HepG2 (cell line): ENCODE data around the gene KIF13A. TPM values are rescaled to one million over a fixed set of nuclear protein-coding genes. Genes with fewer than 3 reads are reported as not detected.

Source experiments
- BHLHE40 ChIP-seq: IDR thresholded peaks from 2 replicates; pipeline ENCODE4 v1.6.1; 2011; ENCODE audit warnings: low read length, improper control_type of control experiment
- ETV5 ChIP-seq: IDR thresholded peaks from 2 replicates; pipeline ENCODE4 v1.6.1; 2018; ENCODE audit warnings: missing biosample characterization, missing genetic modification reagents, inconsistent platforms, borderline replicate concordance
- FOSL1 ChIP-seq: sonication (generic); formaldehyde crosslinking; IDR thresholded peaks from 2 replicates; pipeline ENCODE4 v1.9.0; 2021; ENCODE audit warnings: missing genetic modification reagents, borderline replicate concordance
- GATAD1 ChIP-seq: IDR thresholded peaks from 2 replicates; pipeline ENCODE4 v1.6.1; 2016; ENCODE audit warnings: missing genetic modification reagents, missing compliant biosample characterization
- HES4 ChIP-seq: sonication (generic); formaldehyde crosslinking; IDR thresholded peaks from 2 replicates; pipeline ENCODE4 v1.9.0; 2021; ENCODE audit warnings: mild to moderate bottlenecking, missing genetic modification reagents, borderline replicate concordance
- HOXD1 ChIP-seq: sonication (generic); formaldehyde crosslinking; IDR thresholded peaks from 2 replicates; pipeline ENCODE4 v1.5.0; 2020; ENCODE audit warnings: missing genetic modification reagents
- ISL2 ChIP-seq: sonication (generic); formaldehyde crosslinking; IDR thresholded peaks from 2 replicates; pipeline ENCODE4 v1.5.0; 2020; ENCODE audit warnings: missing genetic modification reagents
- JUND ChIP-seq: sonication (generic); formaldehyde crosslinking; IDR thresholded peaks from 2 replicates; pipeline ENCODE4 v1.8.0; 2022; ENCODE audit warnings: mild to moderate bottlenecking, missing genetic modification reagents
- NCOA2 ChIP-seq: sonication (generic); formaldehyde crosslinking; IDR thresholded peaks from 2 replicates; pipeline ENCODE4 v1.8.0; 2022; ENCODE audit warnings: inconsistent platforms
- RFXAP ChIP-seq: sonication (generic); formaldehyde crosslinking; IDR thresholded peaks from 2 replicates; pipeline ENCODE4 v1.4.0; 2020; ENCODE audit warnings: missing genetic modification reagents, borderline replicate concordance
- SAFB2 ChIP-seq: sonication (generic); formaldehyde crosslinking; IDR thresholded peaks from 2 replicates; pipeline ENCODE4 v1.5.1; 2020; ENCODE audit warnings: missing genetic modification reagents, low read depth, mild to moderate bottlenecking, borderline replicate concordance
- SNRNP70 ChIP-seq: fragments of 200-400 bp; formaldehyde crosslinking; IDR thresholded peaks from 2 replicates; pipeline ENCODE4 v1.6.1; 2017; ENCODE audit warnings: mild to moderate bottlenecking, low read depth, low read length, moderate library complexity
- SP2 ChIP-seq: sonication (generic); formaldehyde crosslinking; IDR thresholded peaks from 2 replicates; pipeline ENCODE4 v1.5.1; 2020; ENCODE audit warnings: mild to moderate bottlenecking, missing genetic modification reagents
- SRSF1 ChIP-seq: fragments of 200-400 bp; formaldehyde crosslinking; optimal IDR thresholded peaks from 2 replicates; pipeline ENCODE3; 2017; ENCODE audit warnings: mild to moderate bottlenecking, low read depth, low read length, moderate library complexity
- TGIF2 ChIP-seq: IDR thresholded peaks from 2 replicates; pipeline ENCODE4 v1.6.1; 2016; ENCODE audit warnings: control low read depth, missing compliant biosample characterization
- ZMYM2 ChIP-seq: sonication (generic); formaldehyde crosslinking; IDR thresholded peaks from 2 replicates; pipeline ENCODE4 v1.8.0; 2022; ENCODE audit warnings: mild to moderate bottlenecking, missing genetic modification reagents
- ZNF256 ChIP-seq: sonication (generic); formaldehyde crosslinking; conservative IDR thresholded peaks from 2 replicates; pipeline ENCODE4 v1.4.0; 2020; ENCODE audit warnings: missing genetic modification reagents
- ZNF430 ChIP-seq: sonication (generic); formaldehyde crosslinking; IDR thresholded peaks from 2 replicates; pipeline ENCODE4 v1.9.0; 2021; ENCODE audit warnings: mild to moderate bottlenecking, missing genetic modification reagents
- ZNF451 ChIP-seq: sonication (generic); formaldehyde crosslinking; IDR thresholded peaks from 2 replicates; pipeline ENCODE4 v1.5.0; 2020; ENCODE audit warnings: mild to moderate bottlenecking, missing genetic modification reagents
- ZNF552 ChIP-seq: sonication (generic); formaldehyde crosslinking; IDR thresholded peaks from 2 replicates; pipeline ENCODE4 v1.9.0; 2022; ENCODE audit warnings: missing genetic modification reagents, mild to moderate bottlenecking, borderline replicate concordance
- ZNF570 ChIP-seq: sonication (generic); formaldehyde crosslinking; IDR thresholded peaks from 2 replicates; pipeline ENCODE4 v1.4.0; 2020; ENCODE audit warnings: mild to moderate bottlenecking, missing genetic modification reagents, borderline replicate concordance
- ZNF572 ChIP-seq: sonication (generic); formaldehyde crosslinking; IDR thresholded peaks from 2 replicates; pipeline ENCODE4 v1.5.1; 2020; ENCODE audit warnings: mild to moderate bottlenecking, missing genetic modification reagents
- ZNF615 ChIP-seq: sonication (generic); formaldehyde crosslinking; IDR thresholded peaks from 2 replicates; pipeline ENCODE4 v1.5.0; 2020; ENCODE audit warnings: mild to moderate bottlenecking, missing genetic modification reagents, borderline replicate concordance
- ZNF816 ChIP-seq: sonication (generic); formaldehyde crosslinking; IDR thresholded peaks from 2 replicates; pipeline ENCODE4 v1.8.0; 2022; ENCODE audit warnings: missing genetic modification reagents, mild to moderate bottlenecking, borderline replicate concordance
- ZSCAN9 ChIP-seq: IDR thresholded peaks from 2 replicates; pipeline ENCODE4 v1.6.1; 2016; ENCODE audit warnings: borderline replicate concordance
- polyA plus RNA-seq, 8 experiments: library from polyadenylated mRNA; depleted of rRNA in 3 of 8; stranded (reverse) in 7 of 8; unstranded in 1 of 8; fragments of >200 nt; fragmentation: Illumina TruSeq in 4 of 8; extraction: Trizol in 4 of 8; gene quantifications; 2 replicates each; pipeline versions ENCODE4 v1.2.1 to v1.2.3, GENCODE V29; 2011 to 2016; ENCODE audit warnings: low read depth in 4 of 8, missing spikeins in 1 of 8, mixed read lengths in 1 of 8; ENCODE audit not compliant: insufficient read depth in 1 of 8
- total RNA-seq, 5 experiments: library from RNA; depleted of rRNA; stranded (reverse); fragments of >200 nt; fragmentation: Illumina TruSeq; extraction: Trizol; gene quantifications; 2 replicates each; pipeline ENCODE4 v1.2.3, GENCODE V29; 2016; ENCODE audit warnings: low read depth in 1 of 5
- TF ChIP-seq, protein P1 (sequence below): sonication (generic); formaldehyde crosslinking; IDR thresholded peaks from 2 replicates; pipeline ENCODE4 v1.4.0; 2020; ENCODE audit warnings: mild to moderate bottlenecking, missing genetic modification reagents
- TF ChIP-seq, protein P2 (sequence below): IDR thresholded peaks from 2 replicates; pipeline ENCODE4 v1.6.1; 2016; ENCODE audit warnings: mild to moderate bottlenecking, missing biosample characterization, missing genetic modification reagents
- TF ChIP-seq, protein P3 (sequence below): sonication (generic); formaldehyde crosslinking; IDR thresholded peaks from 2 replicates; pipeline ENCODE4 v1.4.0; 2020; ENCODE audit warnings: mild to moderate bottlenecking, missing genetic modification reagents
- TF ChIP-seq, protein P4 (sequence below): sonication (generic); formaldehyde crosslinking; IDR thresholded peaks from 2 replicates; pipeline ENCODE4 v1.8.0; 2022; ENCODE audit warnings: missing genetic modification reagents, low read depth, mild to moderate bottlenecking, borderline replicate concordance

The KIF13A gene
- total and polyA plus RNA-seq, 2 of the 13 experiments (the other 11 are each of a cell fraction or from before 2014, with no cell fraction given), result 21.1 to 37.2 TPM

DNA sequence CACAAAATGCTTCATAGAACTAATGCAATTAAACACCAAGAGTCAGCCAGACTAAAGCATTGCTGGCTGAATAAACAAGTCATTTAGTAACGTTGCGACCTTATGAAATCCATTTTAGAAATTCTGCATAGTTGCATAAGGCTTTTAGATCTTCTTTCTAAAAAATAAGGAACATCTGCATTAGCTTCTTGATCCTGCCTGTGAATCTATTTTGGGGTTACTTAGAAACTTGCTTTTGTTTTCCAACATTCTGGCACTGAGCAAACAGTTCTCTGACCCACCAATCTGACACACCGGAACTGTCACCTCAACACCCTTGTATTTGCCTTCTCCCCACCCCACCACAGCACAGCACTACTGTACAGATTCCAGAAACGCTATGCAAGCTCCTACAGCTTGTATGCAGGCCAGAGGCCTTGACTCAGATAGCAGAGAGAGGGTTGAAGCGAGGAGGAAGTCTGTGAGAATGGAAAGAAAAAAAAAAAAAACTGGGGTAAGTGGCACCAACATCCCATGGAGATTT lies 55.0 kb downstream of the KIF13A start (continued):
- TF ChIP-seq SAFB2, result no peak
- peak; percentile 83; the same call in 1 of the 2 replicates for TF ChIP-seq ZSCAN9 (CRISPR knock-in tag)
- peak; percentile 67; the same call in 1 of the 2 replicates for TF ChIP-seq JUND
- TF ChIP-seq TGIF2 (CRISPR knock-in tag), result no peak
- TF ChIP-seq SNRNP70, result no peak
- no peak for TF ChIP-seq ZNF256 (CRISPR knock-in tag)
- TF ChIP-seq, protein P1, sequence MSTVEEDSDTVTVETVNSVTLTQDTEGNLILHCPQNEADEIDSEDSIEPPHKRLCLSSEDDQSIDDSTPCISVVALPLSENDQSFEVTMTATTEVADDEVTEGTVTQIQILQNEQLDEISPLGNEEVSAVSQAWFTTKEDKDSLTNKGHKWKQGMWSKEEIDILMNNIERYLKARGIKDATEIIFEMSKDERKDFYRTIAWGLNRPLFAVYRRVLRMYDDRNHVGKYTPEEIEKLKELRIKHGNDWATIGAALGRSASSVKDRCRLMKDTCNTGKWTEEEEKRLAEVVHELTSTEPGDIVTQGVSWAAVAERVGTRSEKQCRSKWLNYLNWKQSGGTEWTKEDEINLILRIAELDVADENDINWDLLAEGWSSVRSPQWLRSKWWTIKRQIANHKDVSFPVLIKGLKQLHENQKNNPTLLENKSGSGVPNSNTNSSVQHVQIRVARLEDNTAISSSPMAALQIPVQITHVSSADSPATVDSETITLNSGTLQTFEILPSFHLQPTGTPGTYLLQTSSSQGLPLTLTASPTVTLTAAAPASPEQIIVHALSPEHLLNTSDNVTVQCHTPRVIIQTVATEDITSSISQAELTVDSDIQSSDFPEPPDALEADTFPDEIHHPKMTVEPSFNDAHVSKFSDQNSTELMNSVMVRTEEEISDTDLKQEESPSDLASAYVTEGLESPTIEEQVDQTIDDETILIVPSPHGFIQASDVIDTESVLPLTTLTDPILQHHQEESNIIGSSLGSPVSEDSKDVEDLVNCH, result no peak
- TF ChIP-seq FOSL1 (CRISPR knock-in tag), result no peak
- no peak for TF ChIP-seq SP2 (CRISPR knock-in tag)
- TF ChIP-seq ISL2 (CRISPR knock-in tag), result no peak
- TF ChIP-seq, protein P2, sequence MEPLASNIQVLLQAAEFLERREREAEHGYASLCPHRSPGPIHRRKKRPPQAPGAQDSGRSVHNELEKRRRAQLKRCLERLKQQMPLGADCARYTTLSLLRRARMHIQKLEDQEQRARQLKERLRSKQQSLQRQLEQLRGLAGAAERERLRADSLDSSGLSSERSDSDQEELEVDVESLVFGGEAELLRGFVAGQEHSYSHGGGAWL (CRISPR knock-in tag), result no peak
- TF ChIP-seq ETV5, result peak; percentile 99
- TF ChIP-seq ZNF451 (CRISPR knock-in tag), result no peak
- TF ChIP-seq ZNF615, result no peak
- peak; percentile 65 for TF ChIP-seq NCOA2 (CRISPR knock-in tag)
- TF ChIP-seq HOXD1 (CRISPR knock-in tag), result no peak
- TF ChIP-seq ZNF570 (CRISPR knock-in tag), result no peak
- TF ChIP-seq ZNF816 (CRISPR knock-in tag), result no peak
- no peak for TF ChIP-seq ZNF572
- TF ChIP-seq ZMYM2 (CRISPR knock-in tag), result no peak
- peak; percentile 40; the same call in 1 of the 2 replicates for TF ChIP-seq GATAD1 (CRISPR knock-in tag)
- TF ChIP-seq HES4 (CRISPR knock-in tag), result no peak
- peak; percentile 56; the same call in 1 of the 2 replicates for TF ChIP-seq BHLHE40
- TF ChIP-seq, protein P3, sequence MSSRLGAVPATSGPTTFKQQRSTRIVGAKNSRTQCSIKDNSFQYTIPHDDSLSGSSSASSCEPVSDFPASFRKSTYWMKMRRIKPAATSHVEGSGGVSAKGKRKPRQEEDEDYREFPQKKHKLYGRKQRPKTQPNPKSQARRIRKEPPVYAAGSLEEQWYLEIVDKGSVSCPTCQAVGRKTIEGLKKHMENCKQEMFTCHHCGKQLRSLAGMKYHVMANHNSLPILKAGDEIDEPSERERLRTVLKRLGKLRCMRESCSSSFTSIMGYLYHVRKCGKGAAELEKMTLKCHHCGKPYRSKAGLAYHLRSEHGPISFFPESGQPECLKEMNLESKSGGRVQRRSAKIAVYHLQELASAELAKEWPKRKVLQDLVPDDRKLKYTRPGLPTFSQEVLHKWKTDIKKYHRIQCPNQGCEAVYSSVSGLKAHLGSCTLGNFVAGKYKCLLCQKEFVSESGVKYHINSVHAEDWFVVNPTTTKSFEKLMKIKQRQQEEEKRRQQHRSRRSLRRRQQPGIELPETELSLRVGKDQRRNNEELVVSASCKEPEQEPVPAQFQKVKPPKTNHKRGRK, result no peak
- TF ChIP-seq ZNF430 (CRISPR knock-in tag), result no peak
- TF ChIP-seq RFXAP (CRISPR knock-in tag), result no peak
- TF ChIP-seq, protein P4, sequence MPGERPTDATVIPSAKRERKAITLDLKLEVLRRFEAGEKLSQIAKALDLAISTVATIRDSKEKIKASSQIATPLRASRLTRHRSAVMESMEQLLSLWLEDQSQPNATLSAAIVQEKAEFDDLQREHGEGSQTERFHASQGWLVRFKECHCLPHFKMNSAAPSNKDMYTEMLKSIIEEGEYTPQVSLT (CRISPR knock-in tag), result no peak
- TF ChIP-seq ZNF552, result no peak
- no peak for TF ChIP-seq SRSF1
